HG03060 (cell line): ENCODE results near the gene JARID2.

Experiments used
- ATAC-seq: cut with Tn5 transposase; IDR thresholded peaks from one replicate; pipeline ENCODE4 v1.9.1; 2021; ENCODE audit warnings: low read depth, moderate number of reproducible peaks; ENCODE audit not compliant: unreplicated experiment

JARID2 gene

DNA sequence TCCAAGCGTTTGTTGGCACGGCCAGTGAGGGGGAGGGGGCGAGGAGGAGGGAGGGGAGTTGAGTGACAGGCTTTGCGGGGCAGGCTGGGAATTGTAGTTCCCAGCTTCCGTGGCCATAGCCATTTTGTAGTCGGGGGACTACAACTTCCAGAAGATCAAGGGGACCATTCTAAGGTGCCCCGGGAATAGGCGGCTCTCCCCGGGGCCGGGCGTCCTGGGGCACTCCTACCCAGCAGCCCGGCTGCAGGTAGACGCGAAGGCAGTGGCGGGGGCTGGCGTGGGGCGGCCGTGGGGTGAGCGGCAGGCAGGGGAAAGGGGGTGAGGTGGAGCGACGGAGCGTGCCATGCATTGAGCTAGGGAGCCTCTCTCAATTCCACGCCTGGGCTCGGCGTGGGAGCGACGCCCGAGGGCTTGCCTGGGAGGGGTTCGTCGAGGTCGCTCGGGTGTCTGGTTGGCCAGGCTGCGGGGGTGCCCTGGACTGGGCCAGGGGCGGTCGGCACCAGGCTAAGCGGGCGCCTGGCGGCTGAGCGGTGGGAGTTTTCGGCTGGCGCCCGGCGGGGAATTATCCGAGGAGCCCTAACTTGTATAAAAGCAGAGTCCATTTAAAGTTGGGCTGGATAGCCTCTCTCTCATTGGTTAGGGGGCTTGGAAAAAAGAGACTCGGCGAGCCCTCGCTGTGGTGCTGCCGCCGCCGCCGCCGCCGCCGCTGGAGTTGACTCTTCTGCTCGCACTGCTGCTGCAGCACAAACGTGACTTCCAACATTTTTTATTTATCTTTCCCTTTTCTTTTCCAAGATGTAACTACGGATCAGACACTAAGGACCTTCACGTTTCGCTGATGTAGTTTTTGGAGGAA lies at the start of gene JARID2:
Gene JARID2 (plus strand): TSS at position 709 of the 856 bp plus-strand sequence. CDS start 471 bp downstream, outside the sequence.
- ATAC-seq = peak; percentile 51

GRCh38 chr6:15200087-15200486 lies 45.8 kb upstream of the JARID2 start:
- ATAC-seq = no peak

DNA sequence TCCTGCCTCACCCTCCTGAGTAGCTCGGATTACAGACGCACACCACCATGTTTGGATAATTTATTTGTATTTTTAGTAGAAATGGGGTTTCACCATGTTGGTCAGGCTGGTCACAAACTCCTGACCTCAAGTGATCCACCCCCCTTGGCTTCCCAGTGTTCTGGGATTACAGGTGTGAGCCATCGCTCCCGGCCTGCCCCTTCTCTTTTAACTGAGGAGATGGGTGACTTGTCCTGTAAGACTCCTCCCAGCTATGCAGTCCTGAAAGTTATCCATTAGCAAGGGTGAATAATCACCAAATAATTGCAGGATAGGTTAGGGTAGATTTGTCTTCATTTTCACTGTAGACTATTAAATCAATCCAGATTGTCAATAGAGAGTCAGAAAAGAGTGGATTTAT lies 40.5 kb upstream of the JARID2 start:
- ATAC-seq = no peak

GRCh38 chr6:15206887-15207286 lies 39.0 kb upstream of the JARID2 start:
- no peak for ATAC-seq

- no peak for ATAC-seq
Observed at GRCh38 chr6:15207923-15208322, 37.9 kb upstream of the JARID2 start.

DNA sequence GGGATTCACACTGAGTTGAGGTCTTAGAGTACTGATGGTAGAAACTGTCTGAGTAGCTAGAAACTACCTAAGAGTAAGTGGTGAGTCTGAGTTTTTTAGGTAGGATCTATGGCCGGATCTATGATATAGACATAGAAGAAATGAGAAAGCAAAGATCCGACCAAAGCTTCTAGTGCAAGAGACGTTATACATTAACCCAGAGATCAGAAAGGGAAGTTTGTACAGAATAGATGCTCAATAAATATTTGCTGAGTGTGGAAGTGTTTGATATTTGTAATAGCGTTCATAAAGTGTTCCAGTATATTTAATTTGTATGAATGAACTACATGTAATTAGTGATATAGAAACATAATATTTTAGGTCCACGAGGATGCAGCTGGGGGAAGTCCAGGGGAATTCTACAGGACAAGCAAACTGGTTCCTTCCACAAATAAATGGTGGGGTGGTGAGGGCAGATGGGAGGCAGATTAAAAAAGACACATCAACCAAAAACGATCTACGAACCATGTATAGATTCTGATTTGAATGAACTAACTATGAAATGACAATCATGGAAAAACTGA lies 31.9 kb upstream of the JARID2 start:
- ATAC-seq = no peak

- no peak for ATAC-seq
Observed at GRCh38 chr6:15218401-15218800, 27.5 kb upstream of the JARID2 start.

GRCh38 chr6:15220062-15220461 lies 25.8 kb upstream of the JARID2 start:
- no peak for ATAC-seq

GRCh38 chr6:15227827-15228318 lies 18.0 kb upstream of the JARID2 start:
- ATAC-seq = no peak

- ATAC-seq = no peak
Observed at GRCh38 chr6:15230827-15231226, 15.0 kb upstream of the JARID2 start.

DNA sequence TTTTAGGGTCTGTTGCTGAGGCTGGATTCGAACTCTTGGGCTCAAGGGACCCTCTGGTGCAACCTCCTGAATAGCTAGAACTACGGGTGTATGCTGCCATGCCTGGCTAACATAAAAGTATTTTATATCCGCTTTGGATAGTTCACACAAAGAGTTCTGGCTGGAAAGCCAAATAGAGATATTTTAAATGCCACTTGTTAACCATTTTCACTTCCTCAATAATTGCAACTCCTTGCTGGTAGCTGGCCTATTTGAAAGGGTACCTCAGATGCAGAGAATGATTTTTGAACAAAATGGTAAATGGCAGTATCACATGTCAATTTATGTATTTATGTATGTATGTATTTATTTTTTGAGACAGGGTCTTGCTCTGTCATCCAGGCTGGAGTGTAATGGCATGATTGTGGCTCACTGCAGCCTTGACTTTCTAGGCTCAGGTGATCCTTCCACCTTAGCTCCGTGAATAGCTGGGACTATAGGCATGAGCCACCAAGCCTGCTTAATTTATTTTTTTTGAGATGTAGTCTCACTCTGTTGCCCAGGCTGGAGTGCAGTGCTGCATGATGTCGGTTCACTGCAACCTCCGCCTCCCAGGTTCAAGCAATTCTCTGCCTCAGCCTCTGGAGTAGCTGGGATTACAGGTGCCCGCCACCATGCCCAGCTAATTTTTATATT lies 12.9 kb upstream of the JARID2 start:
- no peak for ATAC-seq

- no peak for ATAC-seq
Observed at GRCh38 chr6:15234068-15234758, 11.7 kb upstream of the JARID2 start.

- no peak for ATAC-seq
Observed at GRCh38 chr6:15239616-15240364, 6.1 kb upstream of the JARID2 start.

GRCh38 chr6:15242503-15242902 lies 3.4 kb upstream of the JARID2 start:
- ATAC-seq = no peak

- ATAC-seq = no peak
Observed at GRCh38 chr6:15242937-15243614, 2.8 kb upstream of the JARID2 start.

- no peak for ATAC-seq
Observed at GRCh38 chr6:15243910-15244619, 1.8 kb upstream of the JARID2 start.

DNA sequence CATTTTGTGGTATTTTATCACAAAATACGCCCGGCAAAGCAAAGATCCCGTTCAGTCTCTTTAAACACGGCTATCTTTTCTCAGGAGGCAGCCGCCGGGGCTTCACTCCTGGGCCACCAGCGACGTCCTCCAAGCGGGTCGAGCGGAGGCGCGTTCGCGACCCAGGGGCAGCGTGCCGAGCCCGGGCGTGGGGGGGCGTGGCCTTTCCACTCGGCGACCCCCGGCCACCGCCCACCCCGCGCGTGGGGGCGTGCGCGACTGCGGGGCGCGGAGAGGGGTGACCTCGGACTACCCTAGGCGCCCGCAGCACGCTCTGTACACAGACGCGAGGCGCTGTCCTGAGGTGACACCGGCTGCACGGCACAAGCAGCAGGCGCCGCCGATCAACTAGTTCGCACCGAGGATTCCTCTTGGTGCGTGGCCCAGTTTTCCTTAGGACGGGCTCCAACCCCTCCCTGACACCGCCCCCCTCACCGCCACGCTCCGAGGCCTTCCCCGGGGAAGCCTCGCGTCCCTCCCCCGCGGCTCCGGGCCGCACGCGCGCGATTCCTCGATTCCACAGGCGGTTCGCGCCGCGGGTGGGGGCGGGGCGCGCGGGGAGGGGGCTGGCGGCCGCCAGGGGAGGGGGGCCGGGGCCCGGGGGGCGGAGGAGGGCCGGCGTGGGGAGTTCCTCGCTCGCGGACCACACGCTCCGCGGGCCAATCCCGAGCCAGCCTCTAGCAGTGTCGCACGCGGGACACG lies 1.1 kb upstream of the JARID2 start:
- no peak for ATAC-seq

DNA sequence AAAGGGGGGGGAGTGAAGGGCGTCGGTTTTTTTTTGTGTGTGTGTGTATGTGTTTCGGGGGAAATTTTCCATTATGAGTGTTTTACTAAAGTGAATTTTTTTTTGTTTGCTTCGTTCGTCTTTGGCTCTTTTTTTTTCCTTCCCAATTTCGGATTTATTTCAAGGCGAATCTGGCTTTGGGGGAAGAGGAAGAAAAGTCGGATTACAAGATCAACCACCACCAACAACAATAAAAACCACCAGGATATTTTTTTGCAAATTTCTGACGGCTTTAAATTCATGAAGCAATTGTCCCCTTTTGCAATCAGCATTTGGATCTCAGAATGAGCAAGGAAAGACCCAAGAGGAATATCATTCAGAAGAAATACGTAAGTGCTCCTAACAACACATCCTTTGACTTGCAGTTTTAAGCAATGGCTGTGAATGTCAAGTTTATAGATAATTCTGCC lies 372 bp downstream of the JARID2 start:
- ATAC-seq = no peak
